ENCODE data around the gene STK32C. TPM values are rescaled to one million over a fixed set of nuclear protein-coding genes. Genes with fewer than 3 reads are reported as not detected.

The STK32C gene
- total RNA-seq, 2 donors from 2014 or later, result 8.4 to 9.9 TPM

- Mint-ChIP-seq H3K36me3 (ENCODE audit: low read depth) (no peaks in the 10 kb centered on the region), H3K4me3 (no peak overlapping the region), H3K27me3 (ENCODE audit: insufficient read depth) (no peaks in the 10 kb centered on the region), H3K27ac (no peak overlapping the region), H3K9me3 (no peaks in the 10 kb centered on the region), H3K4me1 (peaks cover 3% of the 10 kb centered on the region)
- no peak overlapping the region for H3K4me3 ChIP-seq (ENCODE audit: low read length)
- no peaks in the 10 kb centered on the region for H3K9me3 ChIP-seq (ENCODE audit: control insufficient read depth, low read length)
- 88 to 93% methylated on average over 7 to 20 of the region's 21 CpGs for WGBS, 2 experiments (ENCODE audit: insufficient coverage in 1 of 2, insufficient read length in 1 of 2)
- H3K9ac ChIP-seq (ENCODE audit: extremely low read depth, low read length, poor library complexity, severe bottlenecking), result no peak overlapping the region
- no peak for DNase-seq
- no peak for TF ChIP-seq CTCF (conservative IDR thresholded peaks at IDR 0.05)
- no peaks in the 10 kb centered on the region for H3K36me3 ChIP-seq (ENCODE audit: control insufficient read depth, insufficient read depth, low read length)
- no peaks in the 10 kb centered on the region for H3K4me1 ChIP-seq (ENCODE audit: control insufficient read depth, insufficient read depth, low read length)
- no peaks in the 10 kb centered on the region for H3K27me3 ChIP-seq (ENCODE audit: control insufficient read depth, insufficient read depth, low read length, poor library complexity, severe bottlenecking)
- no peak overlapping the region for H3K27ac ChIP-seq (ENCODE audit: low read depth, low read length)
Measured at GRCh38 chr10:132230557-132231210, 77.1 kb downstream of the STK32C start.

- Histone ChIP-seq H3K9ac (ENCODE audit: extremely low read depth, low read length, poor library complexity, severe bottlenecking) (no peak overlapping the region), H3K27ac (ENCODE audit: low read depth, low read length) (no peak overlapping the region), H3K4me3 (ENCODE audit: low read length) (no peak overlapping the region), H3K27me3 (ENCODE audit: control insufficient read depth, insufficient read depth, low read length, poor library complexity, severe bottlenecking) (no peaks in the 10 kb centered on the region), H3K9me3 (ENCODE audit: control insufficient read depth, low read length) (no peaks in the 10 kb centered on the region), H3K36me3 (ENCODE audit: control insufficient read depth, insufficient read depth, low read length) (no peaks in the 10 kb centered on the region), H3K4me1 (ENCODE audit: control insufficient read depth, insufficient read depth, low read length) (no peaks in the 10 kb centered on the region)
- peaks cover 3% of the 10 kb centered on the region for H3K4me1 Mint-ChIP-seq
- no peaks in the 10 kb centered on the region for H3K36me3 Mint-ChIP-seq (ENCODE audit: low read depth)
- no peak overlapping the region for H3K4me3 Mint-ChIP-seq
- H3K27ac Mint-ChIP-seq, result no peak overlapping the region
- 78 to 86% methylated on average over 18 to 36 of the region's 36 CpGs for WGBS, 2 experiments (ENCODE audit: insufficient coverage in 1 of 2, insufficient read length in 1 of 2)
- no peaks in the 10 kb centered on the region for H3K27me3 Mint-ChIP-seq (ENCODE audit: insufficient read depth)
- TF ChIP-seq CTCF (conservative IDR thresholded peaks at IDR 0.05), result no peak
- no peaks in the 10 kb centered on the region for H3K9me3 Mint-ChIP-seq
- DNase-seq, result no peak
Measured at GRCh38 chr10:132229834-132230556, 77.8 kb downstream of the STK32C start.

- no peaks in the 10 kb centered on the region for H3K27me3 Mint-ChIP-seq (ENCODE audit: insufficient read depth)
- no peaks in the 10 kb centered on the region for H3K9me3 Mint-ChIP-seq
- no peaks in the 10 kb centered on the region for H3K36me3 Mint-ChIP-seq (ENCODE audit: low read depth)
- no peak overlapping the region for H3K4me3 ChIP-seq (ENCODE audit: low read length)
- no peaks in the 10 kb centered on the region for H3K36me3 ChIP-seq (ENCODE audit: control insufficient read depth, insufficient read depth, low read length)
- no peak overlapping the region for H3K4me3 Mint-ChIP-seq
- no peak overlapping the region for H3K27ac ChIP-seq (ENCODE audit: low read depth, low read length)
- no peaks in the 10 kb centered on the region for H3K4me1 ChIP-seq (ENCODE audit: control insufficient read depth, insufficient read depth, low read length)
- no peaks in the 10 kb centered on the region for H3K27me3 ChIP-seq (ENCODE audit: control insufficient read depth, insufficient read depth, low read length, poor library complexity, severe bottlenecking)
- H3K27ac Mint-ChIP-seq, result no peak overlapping the region
- 91 to 95% methylated on average over 5 to 6 of the region's 6 CpGs for WGBS, 2 experiments (ENCODE audit: insufficient coverage in 1 of 2, insufficient read length in 1 of 2)
- no peaks in the 10 kb centered on the region for H3K9me3 ChIP-seq (ENCODE audit: control insufficient read depth, low read length)
- no peak for TF ChIP-seq CTCF (conservative IDR thresholded peaks at IDR 0.05)
- no peak overlapping the region for H3K9ac ChIP-seq (ENCODE audit: extremely low read depth, low read length, poor library complexity, severe bottlenecking)
- peaks cover 3% of the 10 kb centered on the region for H3K4me1 Mint-ChIP-seq
- no peak for DNase-seq
Measured at GRCh38 chr10:132229096-132229495, 78.7 kb downstream of the STK32C start.

Measured in endodermal cell (in vitro differentiated cells).